Neuronal stem cell (in vitro differentiated cells): ENCODE measurements around the gene PLA2G2C.
A peak's percentile ranks its signal among the peaks of the same experiment; 100 is the strongest.

Experiments used
- DNase-seq: peaks from one replicate; pipeline ENCODE4 v3.0.0-alpha.2; 2013; ENCODE audit warnings: low spot score
- H2AFZ ChIP-seq: one replicate; pipeline ENCODE4 v1.6.1; 2013; ENCODE audit warnings: mild to moderate bottlenecking, low read length, inconsistent platforms
- H2AK5ac ChIP-seq: 2 replicates; pipeline ENCODE4 v1.6.1; 2013; ENCODE audit warnings: low read depth, mild to moderate bottlenecking, inconsistent platforms, low read length, moderate library complexity, mixed read lengths
- H2BK120ac ChIP-seq: 2 replicates; pipeline ENCODE4 v1.6.1; 2013; ENCODE audit warnings: low read depth, mild to moderate bottlenecking, inconsistent platforms, low read length, moderate library complexity, mixed read lengths
- H2BK12ac ChIP-seq: one replicate; pipeline ENCODE4 v1.6.1; 2013; ENCODE audit warnings: low read length, inconsistent platforms
- H2BK15ac ChIP-seq: 2 replicates; pipeline ENCODE4 v1.6.1; 2013; ENCODE audit warnings: mild to moderate bottlenecking, low read length, inconsistent platforms, mixed read lengths
- H2BK5ac ChIP-seq: one replicate; pipeline ENCODE4 v1.6.1; 2013; ENCODE audit warnings: inconsistent platforms, mild to moderate bottlenecking, low read length, moderate library complexity
- H3K14ac ChIP-seq: one replicate; pipeline ENCODE4 v1.6.1; 2013; ENCODE audit warnings: low read length, inconsistent platforms
- H3K18ac ChIP-seq: 2 replicates; pipeline ENCODE4 v1.6.1; 2013; ENCODE audit warnings: low read length, inconsistent platforms
- H3K23ac ChIP-seq: 2 replicates; pipeline ENCODE4 v1.6.1; 2013; ENCODE audit warnings: low read depth, mild to moderate bottlenecking, mixed read lengths, low read length, inconsistent platforms; ENCODE audit not compliant: poor library complexity
- H3K27ac ChIP-seq: replicated peaks from 3 replicates; pipeline ENCODE4 v1.5.1; 2013; ENCODE audit warnings: low read length, inconsistent platforms
- H3K27me3 ChIP-seq, 3 experiments: 2 replicates each; pipeline ENCODE4 v1.6.1; 2013; ENCODE audit warnings: low read length in 3 of 3, mild to moderate bottlenecking in 2 of 3, inconsistent platforms in 1 of 3, low read depth in 1 of 3, mixed read lengths in 1 of 3, moderate library complexity in 1 of 3; ENCODE audit not compliant: control insufficient read depth in 3 of 3, insufficient read depth in 3 of 3
- H3K36me3 ChIP-seq, 2 donors: replicated peaks in 1 of 2; 2 replicates each; pipeline ENCODE4 v1.6.1; 2013; ENCODE audit warnings: low read length in 2 of 2; ENCODE audit not compliant: control insufficient read depth in 2 of 2, insufficient read depth in 2 of 2
- H3K4ac ChIP-seq: 2 replicates; pipeline ENCODE4 v1.6.1; 2013; ENCODE audit warnings: inconsistent platforms, mild to moderate bottlenecking, low read length, moderate library complexity
- H3K4me1 ChIP-seq, 2 donors: 1 replicate in 1 of 2; 2 replicates in 1 of 2; pipeline ENCODE4 v1.6.1; 2013; ENCODE audit warnings: low read length in 2 of 2, low read depth in 1 of 2; ENCODE audit not compliant: control insufficient read depth in 2 of 2, insufficient read depth in 1 of 2
- H3K4me2 ChIP-seq: one replicate; pipeline ENCODE4 v1.6.1; 2013; ENCODE audit warnings: mild to moderate bottlenecking, low read length, inconsistent platforms; ENCODE audit not compliant: insufficient read depth, poor library complexity, severe bottlenecking
- H3K4me3 ChIP-seq, 2 donors: 2 replicates each; pipeline ENCODE4 v1.5.1; 2013; ENCODE audit warnings: low read length in 2 of 2, mild to moderate bottlenecking in 2 of 2, inconsistent platforms in 1 of 2, moderate library complexity in 1 of 2
- H3K79me1 ChIP-seq: one replicate; pipeline ENCODE4 v1.6.1; 2013; ENCODE audit warnings: low read depth, mild to moderate bottlenecking, inconsistent platforms, low read length, moderate library complexity
- H3K9ac ChIP-seq: one replicate; pipeline ENCODE4 v1.6.1; 2013; ENCODE audit warnings: mild to moderate bottlenecking, low read depth, low read length, inconsistent platforms; ENCODE audit not compliant: poor library complexity
- H3K9me3 ChIP-seq, 2 donors: replicated peaks in 1 of 2; 2 replicates each; pipeline versions ENCODE3 to v1.6.1; 2013; ENCODE audit warnings: low read length in 2 of 2, mild to moderate bottlenecking in 2 of 2, inconsistent platforms in 1 of 2, low read depth in 1 of 2, mixed read lengths in 1 of 2, moderate library complexity in 1 of 2; ENCODE audit not compliant: control insufficient read depth in 2 of 2, insufficient read depth in 1 of 2
- H4K8ac ChIP-seq: one replicate; pipeline ENCODE4 v1.6.1; 2013; ENCODE audit warnings: low read depth, mild to moderate bottlenecking, inconsistent platforms, low read length, moderate library complexity
- H4K91ac ChIP-seq: one replicate; pipeline ENCODE4 v1.6.1; 2013; ENCODE audit warnings: low read length, low read depth, mild to moderate bottlenecking, inconsistent platforms; ENCODE audit not compliant: poor library complexity
- WGBS, 2 donors: extraction: QIAGEN DNeasy Blood & Tissue Kit; methylation state at CpG; one replicate each; pipeline ENCODE4 v1.1.7; 2013; ENCODE audit warnings: missing lambda C conversion rate in 2 of 2, mixed read lengths in 1 of 2; ENCODE audit not compliant: insufficient read length in 2 of 2, insufficient replicate concordance in 1 of 2; ENCODE audit errors: extremely low coverage in 2 of 2; 5-methylcytosine and 5-hydroxymethylcytosine counted together

The PLA2G2C gene

DNA sequence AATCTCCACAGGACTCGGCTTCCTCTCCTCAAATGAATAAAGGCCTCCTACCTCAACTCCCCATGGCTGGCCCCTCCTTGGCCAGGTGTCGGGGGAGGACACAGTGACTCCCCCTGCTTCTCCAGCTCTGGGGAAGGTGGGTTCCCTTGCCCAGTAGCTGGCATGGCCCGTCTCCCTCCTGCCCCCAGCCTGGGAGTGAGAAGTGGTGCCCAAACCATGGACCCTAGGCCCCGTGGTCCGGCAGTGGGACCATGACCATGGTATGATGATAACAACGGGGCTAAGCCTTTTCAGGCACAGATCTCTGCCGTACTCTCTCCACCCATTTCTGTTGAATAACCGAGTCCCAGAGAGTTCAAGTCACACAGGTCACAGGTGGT, 36.0 kb downstream of the PLA2G2C start:
- H2BK120ac ChIP-seq: no peak overlapping the region
- peak overlapping the region; percentile 32 for H3K18ac ChIP-seq
- H2AFZ ChIP-seq: no peak overlapping the region
- H2AK5ac ChIP-seq: peak overlapping the region; percentile 8
- no peak overlapping the region for H3K27ac ChIP-seq
- no peak overlapping the region for H3K14ac ChIP-seq
- H3K79me1 ChIP-seq: no peaks in the 10 kb centered on the region
- no peak overlapping the region for H3K23ac ChIP-seq
- no peak overlapping the region for H2BK5ac ChIP-seq
- WGBS, 2 donors: no CpG with 5 or more reads among the region's 8 CpGs
- H3K36me3 ChIP-seq: no peaks in the 10 kb centered on the region
- no peak overlapping the region for H3K4me3 ChIP-seq
- no peak overlapping the region for H3K4ac ChIP-seq
- H2BK12ac ChIP-seq: no peak overlapping the region
- no peaks in the 10 kb centered on the region for H3K9me3 ChIP-seq
- H3K27me3 ChIP-seq: peaks cover 0 to 3% (median 0%) of the 10 kb centered on the region in 3 experiments
- peak overlapping the region; percentile 15 for H3K9ac ChIP-seq
- no peak overlapping the region for H4K91ac ChIP-seq
- peak overlapping the region; percentile 82 for H2BK15ac ChIP-seq
- no peak for DNase-seq
- H4K8ac ChIP-seq: no peak overlapping the region
- no peak overlapping the region for H3K4me2 ChIP-seq
- H3K4me1 ChIP-seq: peaks cover 0 to 1% of the 10 kb centered on the region in 2 donors

DNA sequence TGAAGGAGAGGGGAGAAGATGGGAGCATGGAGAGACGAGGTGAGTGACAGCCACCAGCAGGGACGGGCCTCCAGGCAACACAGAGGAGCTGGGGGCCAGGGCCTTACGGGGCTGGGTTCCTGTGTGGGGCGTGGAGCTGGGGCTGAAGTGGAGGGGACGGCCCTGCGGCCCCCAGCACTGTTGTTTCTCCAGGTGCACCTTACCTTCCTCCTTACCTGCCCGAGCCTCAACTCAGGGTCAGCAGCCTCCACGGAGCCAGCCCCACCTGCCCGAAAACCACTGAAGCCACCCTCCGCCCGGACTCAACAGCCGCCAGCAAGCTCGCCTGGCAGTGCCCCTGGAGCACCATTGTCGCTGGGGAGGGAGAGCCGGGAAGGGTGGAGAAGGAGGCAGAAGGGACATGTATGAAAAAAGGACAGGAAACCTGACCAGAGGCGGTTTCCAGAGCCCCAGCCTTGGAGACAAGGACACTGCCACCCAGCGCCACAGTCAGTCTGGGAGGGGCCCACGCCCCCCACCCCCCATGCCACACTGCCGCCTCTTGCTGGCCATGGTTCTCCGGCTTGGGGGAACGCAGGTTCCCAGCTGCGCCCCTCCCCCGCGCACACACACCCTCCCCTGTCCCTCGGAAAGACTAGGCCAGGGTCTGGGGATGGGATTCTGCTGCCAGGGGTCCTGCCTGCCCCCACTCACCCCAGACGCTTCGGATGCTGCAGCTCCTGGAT, 36.6 kb downstream of the PLA2G2C start:
- no peak overlapping the region for H3K4me3 ChIP-seq
- peak overlapping the region; percentile 82 for H2BK15ac ChIP-seq
- no peak overlapping the region for H3K14ac ChIP-seq
- H3K27ac ChIP-seq: no peak overlapping the region
- H3K9me3 ChIP-seq: no peaks in the 10 kb centered on the region
- H2BK12ac ChIP-seq: no peak overlapping the region
- no peaks in the 10 kb centered on the region for H3K36me3 ChIP-seq
- H3K4me1 ChIP-seq: peaks cover 0 to 1% of the 10 kb centered on the region in 2 donors
- H2BK120ac ChIP-seq: no peak overlapping the region
- DNase-seq: no peak
- H3K79me1 ChIP-seq: no peaks in the 10 kb centered on the region
- no peak overlapping the region for H2BK5ac ChIP-seq
- no peak overlapping the region for H3K4me2 ChIP-seq
- no peak overlapping the region for H2AFZ ChIP-seq
- H3K9ac ChIP-seq: peak overlapping the region; percentile 15
- peak overlapping the region; percentile 8 for H2AK5ac ChIP-seq
- peak overlapping the region; percentile 32 for H3K18ac ChIP-seq
- H3K4ac ChIP-seq: no peak overlapping the region
- no CpG with 5 or more reads among the region's 27 CpGs for WGBS, 2 donors
- no peak overlapping the region for H4K91ac ChIP-seq
- H3K27me3 ChIP-seq: peaks cover 0 to 3% (median 0%) of the 10 kb centered on the region in 3 experiments
- H3K23ac ChIP-seq: peak overlapping the region; percentile 6
- no peak overlapping the region for H4K8ac ChIP-seq

DNA sequence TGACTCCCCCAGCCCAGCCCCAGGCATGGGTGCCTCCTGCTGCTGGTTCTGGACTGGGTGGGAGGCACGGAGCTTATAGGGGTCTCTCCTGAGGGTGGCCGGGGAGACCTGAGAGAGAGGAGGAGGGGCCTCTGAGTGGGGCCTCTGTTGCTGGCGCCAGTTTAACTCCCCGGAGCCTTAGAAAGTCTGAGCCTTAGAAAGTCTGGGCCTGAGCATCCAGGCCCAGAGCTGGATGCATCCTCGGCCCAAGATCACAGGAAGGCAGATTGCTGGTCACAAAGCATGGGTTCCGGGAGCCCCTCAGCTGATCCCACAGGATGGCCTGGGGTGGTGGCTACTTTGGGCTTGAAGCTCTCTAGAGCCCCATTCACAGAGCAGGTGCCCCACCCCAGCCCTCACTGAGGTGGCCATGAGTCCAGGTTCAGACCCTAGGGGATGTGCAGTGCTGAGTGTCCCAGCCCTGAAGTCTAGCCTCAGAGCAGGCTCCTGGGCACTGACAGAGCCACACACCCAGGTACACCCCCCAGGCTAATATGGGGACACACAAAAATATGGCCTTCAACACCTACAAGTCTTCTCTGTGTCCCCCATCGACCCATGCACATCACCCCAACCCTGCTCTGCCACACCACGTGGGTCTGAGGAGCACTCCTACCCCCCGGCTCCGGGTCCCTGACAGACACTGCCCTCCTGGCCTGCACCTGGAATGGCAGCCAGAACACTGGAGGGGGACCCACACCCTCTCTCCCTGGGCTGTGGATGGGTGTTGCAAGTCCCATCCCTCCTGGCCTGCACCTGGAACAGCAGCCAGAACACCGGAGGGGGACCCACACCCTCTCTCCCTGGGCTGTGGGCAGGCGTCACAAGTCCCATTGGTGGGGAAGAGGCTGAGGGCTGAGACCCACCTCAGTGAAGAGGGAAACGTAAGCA, 37.5 kb downstream of the PLA2G2C start:
- peaks cover 0 to 1% of the 10 kb centered on the region in 2 donors for H3K4me1 ChIP-seq
- no peak overlapping the region for H2AFZ ChIP-seq
- H3K27ac ChIP-seq: no peak overlapping the region
- no peaks in the 10 kb centered on the region for H3K79me1 ChIP-seq
- H2BK5ac ChIP-seq: no peak overlapping the region
- no peak overlapping the region for H3K4me3 ChIP-seq
- H3K4ac ChIP-seq: no peak overlapping the region
- H2BK120ac ChIP-seq: no peak overlapping the region
- no peak overlapping the region for H2BK15ac ChIP-seq
- H2AK5ac ChIP-seq: peak overlapping the region; percentile 34
- no peak overlapping the region for H3K18ac ChIP-seq
- peaks cover 0 to 3% (median 0%) of the 10 kb centered on the region in 3 experiments for H3K27me3 ChIP-seq
- DNase-seq: no peak
- no peaks in the 10 kb centered on the region for H3K36me3 ChIP-seq
- no peak overlapping the region for H4K91ac ChIP-seq
- H3K9me3 ChIP-seq: no peaks in the 10 kb centered on the region
- no peak overlapping the region for H3K4me2 ChIP-seq
- no CpG with 5 or more reads among the region's 13 CpGs for WGBS, 2 donors
- H2BK12ac ChIP-seq: no peak overlapping the region
- H3K9ac ChIP-seq: no peak overlapping the region
- H4K8ac ChIP-seq: no peak overlapping the region
- no peak overlapping the region for H3K14ac ChIP-seq
- no peak overlapping the region for H3K23ac ChIP-seq
